SH-SY5Y (cell line): ENCODE results near the gene MMP7.

ENCODE experiments used
- GATA2 ChIP-seq: IDR thresholded peaks from 2 replicates; pipeline ENCODE4 v1.6.1; 2011; ENCODE audit warnings: mild to moderate bottlenecking, low read depth, low read length
- GATA3 ChIP-seq: IDR thresholded peaks from 2 replicates; pipeline ENCODE4 v1.6.1; 2011; ENCODE audit warnings: low read depth, mild to moderate bottlenecking, low read length, moderate library complexity

- no peak for TF ChIP-seq GATA2
- TF ChIP-seq GATA3, result no peak
These were observed 43.3 kb downstream of the MMP7 start for GRCh38 chr11:102487214-102487613.
